CD4-positive, alpha-beta T cell treated with Interleukin-4 for 4 hours (primary cell): Measurements from ENCODE around the gene RFXAP.
A peak's percentile ranks its signal among the peaks of the same experiment; 100 is the strongest.
"Not testable (repeated sequence)": the region's sequence is repeated elsewhere in the genome, so short reads cannot be mapped to it uniquely, and the experiment has no call there.

Source experiments
- DNase-seq: peaks from one replicate; pipeline ENCODE4 v3.0.0-alpha.2; 2020

RFXAP gene

GRCh38 chr13:36818804-36819738 lies at the start of gene RFXAP:
TSS of gene RFXAP (plus strand) at chr13:36819222. CDS start at chr13:36819358, 136 bp downstream.
- peak; percentile 88 for DNase-seq

DNA sequence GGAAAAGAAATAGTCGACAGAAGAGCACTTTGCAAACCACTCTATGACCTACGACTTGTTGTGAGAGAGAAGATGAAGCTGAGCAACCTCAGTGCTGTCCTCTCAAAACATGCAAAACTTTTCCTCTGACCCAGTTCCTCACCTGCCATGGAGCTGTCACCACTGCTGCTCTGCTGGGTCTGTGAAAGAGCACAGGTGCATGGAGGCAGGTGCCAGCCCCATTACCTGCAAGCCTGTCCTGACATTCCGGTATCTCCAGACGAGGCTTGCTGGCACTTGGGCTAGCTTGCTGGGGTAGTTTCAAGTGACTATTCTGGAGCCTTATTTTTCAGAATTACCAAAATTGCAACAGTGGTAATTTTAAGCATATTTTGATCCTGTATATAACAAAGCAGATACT lies 49.5 kb upstream of the RFXAP start:
- no peak for DNase-seq

GRCh38 chr13:36770741-36771140 lies 48.3 kb upstream of the RFXAP start:
- DNase-seq = no peak

- DNase-seq = no peak
Measured at GRCh38 chr13:36772853-36773252, 46.2 kb upstream of the RFXAP start.

DNA sequence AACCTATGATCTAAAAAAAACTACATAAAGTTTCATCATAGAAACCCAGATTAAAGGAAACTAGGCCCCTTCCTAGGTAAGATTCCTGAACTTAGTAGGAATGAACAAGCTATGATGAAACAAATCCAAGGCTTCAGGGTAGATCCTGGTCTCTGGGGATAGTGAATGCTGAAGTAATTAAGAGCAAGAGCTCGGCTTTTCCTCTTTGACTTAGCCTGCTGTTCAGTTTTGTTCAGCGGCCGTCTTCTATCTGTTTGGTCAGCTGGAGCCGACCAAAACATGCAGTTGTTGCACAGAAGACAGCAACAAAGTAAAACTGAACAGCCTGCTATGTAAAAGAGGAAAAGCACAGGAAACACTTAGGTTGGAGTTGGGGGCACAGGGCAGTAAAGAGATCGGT lies 44.1 kb upstream of the RFXAP start:
- DNase-seq = no peak

- no peak for DNase-seq
Measured at GRCh38 chr13:36776175-36776574, 42.8 kb upstream of the RFXAP start.

GRCh38 chr13:36778083-36778671 lies 40.8 kb upstream of the RFXAP start:
- no peak for DNase-seq

- no peak for DNase-seq
Measured at GRCh38 chr13:36783890-36784289, 35.1 kb upstream of the RFXAP start.

DNA sequence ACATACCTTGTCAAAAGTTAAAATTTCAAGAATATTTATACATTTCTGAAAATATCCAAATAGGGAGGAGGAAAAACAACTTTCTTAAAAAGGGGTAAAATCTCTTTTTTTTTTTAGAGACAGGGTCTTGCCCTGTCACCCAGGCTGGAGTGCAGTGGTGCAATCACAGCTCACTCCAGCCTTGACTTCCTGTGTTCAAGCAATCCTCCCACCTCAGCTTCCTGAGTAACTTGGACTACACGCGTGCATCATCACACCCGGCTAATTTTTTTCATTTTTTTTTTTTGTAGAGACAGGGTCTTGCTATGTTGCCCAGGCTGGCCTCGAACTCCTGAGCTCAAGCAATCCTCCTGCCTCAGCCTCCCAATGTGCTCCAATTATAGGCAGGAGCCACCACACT lies 32.8 kb upstream of the RFXAP start:
- not testable (repeated sequence) for DNase-seq

- DNase-seq = no peak
Measured at GRCh38 chr13:36787181-36787580, 31.8 kb upstream of the RFXAP start.

DNA sequence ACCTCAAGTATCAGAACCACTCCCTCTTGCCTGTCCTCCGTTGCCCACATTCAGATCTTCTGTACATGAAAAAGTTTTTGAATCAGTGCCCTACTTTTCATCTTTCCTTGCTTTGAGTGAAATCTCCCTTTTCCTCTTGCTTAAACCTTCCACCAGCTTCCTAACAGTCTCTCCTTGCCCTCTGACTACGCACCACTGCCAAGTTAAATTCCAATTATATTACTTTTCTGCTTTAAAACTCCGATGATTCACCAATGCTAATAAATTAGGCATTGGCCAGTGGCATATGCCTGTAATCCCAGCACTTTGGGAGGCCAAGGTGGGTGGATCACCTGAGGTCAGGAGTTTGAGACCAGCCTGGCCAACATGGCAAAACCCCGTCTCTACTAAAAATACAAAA lies 30.7 kb upstream of the RFXAP start:
- no peak for DNase-seq

GRCh38 chr13:36789061-36789460 lies 30.0 kb upstream of the RFXAP start:
- DNase-seq = no peak

DNA sequence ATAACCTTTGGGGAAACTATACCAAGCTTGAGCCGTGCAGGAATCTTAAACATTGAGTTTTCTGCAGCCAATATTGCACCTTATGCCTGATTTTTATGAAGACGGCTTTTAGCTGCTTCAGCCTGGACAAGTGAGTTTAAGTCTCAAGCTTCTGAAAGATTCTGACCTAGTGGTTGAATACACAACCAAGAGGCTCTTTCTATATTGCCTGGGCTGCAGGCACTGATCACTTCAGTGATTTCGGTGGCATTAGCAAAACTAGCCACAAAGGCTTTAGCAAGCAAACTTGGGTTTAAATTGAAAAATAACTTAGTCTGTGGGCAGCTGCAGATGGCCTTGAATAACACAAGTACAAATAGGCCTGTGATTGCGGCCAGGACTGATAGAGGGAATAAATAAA lies 29.3 kb upstream of the RFXAP start:
- no peak for DNase-seq

DNA sequence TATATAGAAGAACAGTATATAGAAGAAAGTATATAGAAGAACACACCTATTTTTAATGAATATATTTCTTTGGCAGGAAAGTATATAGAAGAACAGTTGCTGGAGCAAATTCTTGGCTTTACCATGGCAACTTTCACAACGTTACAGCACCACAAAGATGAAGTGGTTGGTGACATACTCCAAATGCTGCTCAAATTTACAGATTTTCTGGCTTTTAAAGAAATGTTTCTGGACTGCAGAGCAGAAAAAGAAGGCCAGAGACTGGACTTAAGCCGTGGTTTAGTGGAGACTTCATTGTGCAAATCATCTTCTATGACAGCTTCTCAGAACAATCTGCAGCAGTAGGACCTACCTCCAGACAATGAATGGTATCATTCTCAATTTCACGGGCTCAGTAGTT lies 24.3 kb upstream of the RFXAP start:
- DNase-seq = no peak

DNA sequence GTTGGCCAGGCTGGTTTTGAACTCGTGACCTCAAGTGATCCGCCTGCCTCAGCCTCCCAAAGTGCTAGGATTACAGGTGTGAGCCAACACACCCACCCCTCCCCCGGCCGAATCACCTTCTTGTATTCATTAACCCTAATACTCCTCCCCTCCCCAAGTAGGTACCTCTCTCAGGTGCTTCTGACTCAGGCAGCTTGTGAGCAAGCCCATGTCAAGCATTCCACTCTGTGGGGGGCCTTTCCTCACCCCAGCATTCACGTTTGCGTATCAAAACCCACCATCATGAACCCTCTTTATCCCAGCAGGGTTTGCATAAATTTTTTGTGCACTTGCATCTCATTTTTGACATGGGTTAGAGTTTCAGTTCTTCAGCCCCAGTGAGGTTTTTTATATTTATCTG lies 23.6 kb upstream of the RFXAP start:
- DNase-seq = no peak

DNA sequence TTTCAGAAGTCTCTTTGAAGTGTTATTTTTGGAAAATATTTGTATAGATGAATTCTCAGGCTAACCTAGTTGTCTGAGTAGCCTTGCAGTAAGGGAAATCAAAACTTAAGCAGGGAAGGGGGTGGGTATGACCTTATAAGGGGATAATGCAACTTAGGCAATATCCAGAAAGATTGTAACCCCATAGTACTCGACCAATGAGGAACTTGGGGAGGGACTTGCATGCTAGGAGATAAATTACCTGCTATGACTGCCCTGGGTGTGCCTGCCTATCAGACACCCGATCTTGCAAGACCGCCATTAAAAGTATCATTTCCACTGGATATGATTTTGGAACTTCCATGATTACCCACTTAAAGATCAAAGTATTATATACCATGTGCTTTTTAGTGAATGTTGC lies 23.0 kb upstream of the RFXAP start:
- no peak for DNase-seq

GRCh38 chr13:36801035-36801434 lies 18.0 kb upstream of the RFXAP start:
- DNase-seq = no peak

DNA sequence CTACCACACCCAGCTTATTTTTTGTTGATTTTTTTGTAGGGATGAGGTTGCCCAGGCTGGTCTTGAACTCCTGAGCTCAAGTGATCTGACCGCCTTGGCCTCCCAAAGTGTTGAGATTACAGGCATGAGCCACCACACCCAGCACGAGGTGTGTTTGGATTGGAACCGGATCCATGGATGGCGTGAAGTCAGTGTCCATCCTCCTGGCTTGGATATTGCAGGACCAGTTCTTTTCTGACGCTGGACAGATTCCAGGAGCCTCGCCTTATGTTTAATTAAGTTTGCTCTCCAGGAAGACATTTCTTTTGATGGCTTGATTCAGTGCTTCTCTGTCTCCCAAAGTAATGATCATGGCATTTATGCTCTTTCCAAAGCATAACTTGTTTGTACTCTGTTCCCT lies 14.4 kb upstream of the RFXAP start:
- DNase-seq = no peak

DNA sequence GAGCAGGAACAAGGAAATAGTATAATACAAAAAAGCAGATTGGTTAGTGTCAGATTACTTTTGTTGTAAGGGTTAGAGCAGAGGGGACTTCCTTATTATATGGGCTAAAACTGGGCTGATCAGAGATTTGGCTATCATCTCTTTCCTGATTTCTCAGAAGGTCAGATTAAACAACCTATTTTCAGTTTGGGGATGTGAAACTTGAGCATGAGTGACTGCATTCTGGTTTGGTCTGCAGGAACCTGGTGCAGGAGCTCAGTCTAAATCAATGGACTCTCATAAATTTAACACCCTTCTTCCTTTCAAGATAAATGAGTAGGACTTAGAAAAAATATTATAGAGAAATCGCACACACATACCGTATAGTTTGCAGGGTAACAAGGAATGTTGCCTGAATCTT lies 12.9 kb upstream of the RFXAP start:
- DNase-seq = no peak

GRCh38 chr13:36807616-36808015 lies 11.4 kb upstream of the RFXAP start:
- no peak for DNase-seq

GRCh38 chr13:36813225-36813624 lies 5.8 kb upstream of the RFXAP start:
- DNase-seq = no peak

DNA sequence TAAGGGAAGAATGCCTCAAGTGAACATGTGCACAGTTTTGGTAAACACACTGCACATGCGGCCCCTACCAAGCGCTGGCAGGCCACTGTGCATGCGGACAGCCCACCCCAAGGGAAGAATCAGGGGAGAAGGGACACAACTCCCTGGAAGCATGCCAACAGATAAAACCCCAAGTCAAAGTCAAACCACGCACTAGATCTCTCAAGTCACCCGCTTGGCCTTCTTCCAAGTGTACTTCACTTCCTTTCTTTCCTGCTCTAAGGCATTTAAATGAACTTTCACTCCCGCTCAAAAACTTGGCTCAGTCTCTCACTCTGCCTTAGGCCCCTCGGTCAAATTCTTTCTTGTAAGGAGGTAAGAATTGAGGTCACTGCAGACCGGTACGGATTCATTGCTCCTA lies 4.6 kb upstream of the RFXAP start:
- DNase-seq = no peak

DNA sequence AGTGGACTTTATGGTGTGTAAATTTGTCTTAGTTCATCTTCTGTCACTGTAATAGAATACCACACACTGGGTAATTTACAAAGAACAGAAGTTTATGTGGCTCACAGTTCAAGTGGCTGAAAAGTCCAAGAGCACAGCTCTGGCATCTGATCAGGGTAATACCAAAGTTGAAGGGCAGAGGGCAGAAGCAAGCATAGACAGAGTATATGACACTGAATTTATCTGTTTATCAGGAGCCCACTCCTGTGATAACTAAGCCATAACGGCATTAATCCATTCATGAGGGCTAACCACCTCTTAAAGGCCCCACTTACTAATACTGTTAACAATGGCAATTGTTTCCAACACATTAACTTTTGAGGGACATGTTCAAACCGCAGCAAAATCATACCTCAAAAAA lies 4.0 kb upstream of the RFXAP start:
- DNase-seq = peak; percentile 17

- DNase-seq = no peak
Measured at GRCh38 chr13:36817996-36818803, 822 bp upstream of the RFXAP start.
